Panc1 (cell line): ENCODE results near the gene PKP3. TPM values are rescaled to one million over a fixed set of nuclear protein-coding genes. Genes with fewer than 3 reads are reported as not detected.

Source experiments
- ATAC-seq: fragments of 200-7000 bp; cut with Tn5 transposase; 2 replicates; pipeline ENCODE4 v1.9.1; 2020; ENCODE audit warnings: mild to moderate bottlenecking, moderate library complexity
- BruUV-seq: library from RNA; stranded (reverse); fragments of 400-500 nt; replicated peaks from 2 replicates; lab custom pipeline; 2021; lab: Mats Ljungman, UMichigan
- CTCF ChIA-PET: fragments of 300-600 bp; sonication (Branson Sonifier 250); formaldehyde crosslinking; loops from one replicate; lab custom pipeline; 2022; ENCODE audit warnings: antibody characterized with exemption; lab: Charles Lee
- POLR2A ChIA-PET: fragments of 300-600 bp; sonication (Branson Sonifier 250); formaldehyde crosslinking; loops from one replicate; lab custom pipeline; 2022; ENCODE audit warnings: antibody characterized with exemption; lab: Charles Lee
- DNase-seq: peaks from one replicate; pipeline ENCODE4 v3.0.0-alpha.2; 2010; ENCODE audit warnings: low read depth, low spot score
- H3K27ac ChIP-seq: 2 replicates; pipeline ENCODE4 v1.5.1; 2011; ENCODE audit warnings: mild to moderate bottlenecking, low read length, inconsistent platforms
- H3K27me3 ChIP-seq: fragments of 200-500 bp; sonication (Bioruptor generic); 2 replicates; pipeline ENCODE4 v1.6.0; 2014; ENCODE audit warnings: low read length, inconsistent platforms; ENCODE audit not compliant: control insufficient read depth, insufficient read depth
- H3K36me3 ChIP-seq: fragments of 200-500 bp; sonication (Bioruptor generic); 2 replicates; pipeline ENCODE4 v1.5.1; 2014; ENCODE audit warnings: inconsistent platforms, mild to moderate bottlenecking, low read length, moderate library complexity; ENCODE audit not compliant: control insufficient read depth, insufficient read depth
- H3K4me1 ChIP-seq: 2 replicates; pipeline ENCODE4 v1.5.1; 2011; ENCODE audit warnings: inconsistent platforms, mild to moderate bottlenecking, low read length, moderate library complexity; ENCODE audit not compliant: control insufficient read depth, insufficient read depth
- H3K4me3 ChIP-seq, 2 experiments: 2 replicates each; pipeline ENCODE4 v1.5.1; 2011 to 2012; ENCODE audit warnings: low read depth in 2 of 2, low read length in 2 of 2, mild to moderate bottlenecking in 2 of 2, inconsistent platforms in 1 of 2, moderate library complexity in 1 of 2
- H3K9me3 ChIP-seq: fragments of 200-500 bp; sonication (Bioruptor generic); 2 replicates; pipeline ENCODE4 v1.5.1; 2014; ENCODE audit warnings: low read depth, mild to moderate bottlenecking, inconsistent platforms, low read length, moderate library complexity; ENCODE audit not compliant: control insufficient read depth, insufficient read depth
- CTCF ChIP-seq: fragments of 450-650 bp; IDR thresholded peaks from 2 replicates; pipeline ENCODE4 v1.5.1; 2017; ENCODE audit warnings: mild to moderate bottlenecking
- POLR2AphosphoS5 ChIP-seq: IDR thresholded peaks from 2 replicates; pipeline ENCODE4 v1.6.1; 2012; ENCODE audit warnings: mild to moderate bottlenecking, low read depth, low read length, moderate library complexity
- REST ChIP-seq, 2 experiments: IDR thresholded peaks; 2 replicates each; pipeline ENCODE4 v1.6.1; 2011 to 2012; ENCODE audit warnings: low read depth in 2 of 2, control low read depth in 1 of 2, low read length in 1 of 2, mild to moderate bottlenecking in 1 of 2, moderate library complexity in 1 of 2; ENCODE audit not compliant: insufficient read depth in 1 of 2
- SIN3A ChIP-seq: IDR thresholded peaks from 2 replicates; pipeline ENCODE4 v1.6.1; 2012; ENCODE audit warnings: low read depth, mild to moderate bottlenecking, low read length, moderate library complexity, borderline replicate concordance; ENCODE audit not compliant: insufficient read depth
- TCF7L2 ChIP-seq: IDR thresholded peaks from 2 replicates; pipeline ENCODE4 v1.6.1; 2011; ENCODE audit warnings: mild to moderate bottlenecking, low read depth, low read length, inconsistent platforms
- in situ Hi-C: cut with HindIII; loops from 2 replicates; pipeline ENCODE4 v1.10.0; 2016; ENCODE audit warnings: low sequenced_read_pairs, low pct_unique_long_range_greater_than_20kb
- intact Hi-C: fragments of 100-400 bp; cut with micrococcal nuclease; formaldehyde crosslinking; loops from one replicate; pipeline ENCODE4 v1.10.0; 2022; ENCODE audit not compliant: unreplicated experiment
- total RNA-seq: library from RNA; stranded (reverse); gene quantifications from one replicate; pipeline ENCODE4 v1.2.1, GENCODE V29; 2021; ENCODE audit not compliant: unreplicated experiment

PKP3 gene
- total RNA-seq, 1 experiment from 2014 or later: 36.8 TPM

- ATAC-seq (no peak), DNase-seq (no peak)
- TF ChIP-seq POLR2AphosphoS5: no peak; the same call in 1 of the 2 replicates
- TF ChIP-seq TCF7L2: no peak
- TF ChIP-seq REST (IDR thresholded peaks at IDR 0.05; ENCODE audit: insufficient read depth in 1 of 2, low read depth in 2 of 2, low read length in 1 of 2): no peak
- TF ChIP-seq SIN3A: no peak
- no peak for TF ChIP-seq CTCF
- Histone ChIP-seq H3K36me3 (no peaks in the 10 kb centered on the region), H3K9me3 (no peaks in the 10 kb centered on the region), H3K4me3 (no peak overlapping the region), H3K27ac (no peak overlapping the region), H3K27me3 (no peaks in the 10 kb centered on the region), H3K4me1 (peaks cover 15% of the 10 kb centered on the region)
- intact Hi-C loops (no loop called here), in situ Hi-C loops (no loop called here)
- CTCF ChIA-PET: interaction anchor here (0.6 kb wide), 2 partner anchors 36 to 113 kb away, joined by 3 read pairs; no protein-coding TSS in a partner anchor
- POLR2A ChIA-PET: no interaction called here
- no TSS peak for BruUV-seq
Measured at GRCh38 chr11:403761-404431, 9.9 kb downstream of the PKP3 start.

GRCh38 chr11:404551-405264 is 10.7 kb downstream of the PKP3 start:
- no peak for TF ChIP-seq CTCF
- TF ChIP-seq TCF7L2: no peak
- no peak for TF ChIP-seq POLR2AphosphoS5
- no peak for TF ChIP-seq REST (IDR thresholded peaks at IDR 0.05; ENCODE audit: insufficient read depth in 1 of 2, low read depth in 2 of 2, low read length in 1 of 2)
- no peak for TF ChIP-seq SIN3A
- no TSS peak for BruUV-seq
- CTCF ChIA-PET: interaction anchor here (0.6 to 2.8 kb wide), 2 partner anchors 44 to 112 kb away, joined by 3 to 38 read pairs; no protein-coding TSS in a partner anchor
- ATAC-seq: no peak
- POLR2A ChIA-PET: no interaction called here
- DNase-seq: no peak
- in situ Hi-C loops (no loop called here), intact Hi-C loops (loop anchor here (5.0 kb wide), 1 partner anchor 43 kb away; no protein-coding TSS in a partner anchor)
- Histone ChIP-seq H3K27me3 (no peaks in the 10 kb centered on the region), H3K9me3 (no peaks in the 10 kb centered on the region), H3K4me3 (no peak overlapping the region; a peak in 1 of 4 replicates), H3K27ac (peak overlapping the region; percentile 85), H3K4me1 (peaks cover 24% of the 10 kb centered on the region), H3K36me3 (no peaks in the 10 kb centered on the region)
